ENCODE measurements around the gene ZFAND6.

The ZFAND6 gene

DNA sequence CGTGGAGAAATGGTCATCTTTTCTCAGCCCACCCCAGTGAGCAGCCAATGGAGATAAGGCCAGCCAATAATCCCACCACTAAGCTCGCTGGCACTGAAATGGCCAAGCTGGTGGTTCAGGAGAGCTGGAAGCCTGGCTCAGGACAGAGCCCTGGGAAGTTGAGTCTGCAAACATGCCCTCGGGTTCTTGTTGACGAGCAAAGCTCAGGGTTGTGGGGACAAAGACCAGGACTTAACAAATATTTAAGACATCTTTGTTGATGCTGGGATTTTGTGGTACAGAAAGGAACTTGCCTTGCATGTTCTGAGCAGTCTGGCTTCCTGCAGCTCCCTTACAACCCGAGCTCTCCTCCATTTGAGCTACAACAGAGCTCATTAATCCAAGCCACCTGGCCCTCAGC lies 97.7 kb downstream of the ZFAND6 start:
- Histone ChIP-seq H4K91ac (ENCODE audit: low read depth, low read length) (no peak overlapping the region), H3K9me3 (ENCODE audit: insufficient read depth, low read depth, low read length) (no peaks in the 10 kb centered on the region), H2BK120ac (ENCODE audit: insufficient read depth, low read length, poor library complexity) (no peak overlapping the region), H3K27me3 (ENCODE audit: insufficient read depth, low read length) (no peaks in the 10 kb centered on the region), H3K23ac (ENCODE audit: low read length) (no peak overlapping the region), H3K4me3 (ENCODE audit: low read depth, low read length) (no peak overlapping the region), H3K4me2 (ENCODE audit: low read length) (no peak overlapping the region), H4K12ac (ENCODE audit: low read depth, low read length) (no peak overlapping the region), H3K4ac (ENCODE audit: low read depth, low read length) (no peak overlapping the region), H2BK12ac (ENCODE audit: low read length) (peak overlapping the region; percentile 6), H3K79me1 (ENCODE audit: low read length) (peaks cover 3% of the 10 kb centered on the region), H3K9ac (ENCODE audit: low read length) (no peak overlapping the region), H4K8ac (ENCODE audit: low read depth, low read length) (no peak overlapping the region), H3K36me3 (ENCODE audit: control insufficient read depth in 1 of 2, insufficient read depth in 2 of 2, low read length in 2 of 2) (peaks cover 0 to 3% of the 10 kb centered on the region in 2 experiments), H2AK5ac (ENCODE audit: low read length) (no peak overlapping the region), H3K4me1 (ENCODE audit: control insufficient read depth in 1 of 2, insufficient read depth in 2 of 2, low read length in 2 of 2) (peaks cover 11 to 28% of the 10 kb centered on the region in 2 experiments), H3K18ac (ENCODE audit: low read length) (no peak overlapping the region), H3K27ac (ENCODE audit: low read depth, low read length) (no peak overlapping the region), H3K79me2 (ENCODE audit: control insufficient read depth, insufficient read depth, low read length, poor library complexity) (no peaks in the 10 kb centered on the region), H2AFZ (ENCODE audit: insufficient read depth, low read length, poor library complexity) (no peak overlapping the region), H3K14ac (ENCODE audit: low read length) (no peak overlapping the region), H2BK5ac (ENCODE audit: low read depth, low read length, poor library complexity) (no peak overlapping the region)
- no peak for DNase-seq
- WGBS (ENCODE audit: extremely low coverage, insufficient coverage, insufficient read length), result no CpG with 5 or more reads among the region's 5 CpGs

DNA sequence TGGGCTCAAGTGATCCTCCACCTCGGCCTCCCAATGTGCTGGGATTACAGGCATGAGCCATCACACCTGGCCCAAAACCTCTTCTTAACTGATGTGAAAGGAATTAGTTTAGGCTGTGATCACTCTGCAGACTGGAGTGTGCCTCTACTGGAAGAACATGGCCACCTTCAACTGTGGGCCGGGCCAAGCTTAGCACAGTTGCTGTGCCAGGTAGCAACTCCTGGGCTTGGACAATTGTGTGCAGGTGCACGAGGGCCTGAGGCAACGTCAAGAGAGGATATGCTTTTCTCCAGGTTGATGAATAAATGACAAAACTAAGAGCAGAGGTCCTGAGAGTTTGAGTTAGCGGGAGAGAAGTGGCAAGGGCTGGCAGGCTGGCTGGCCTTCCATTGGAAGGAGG lies 99.8 kb downstream of the ZFAND6 start:
- no peak overlapping the region for H2BK5ac ChIP-seq (ENCODE audit: low read depth, low read length, poor library complexity)
- H3K36me3 ChIP-seq (ENCODE audit: control insufficient read depth in 1 of 2, insufficient read depth in 2 of 2, low read length in 2 of 2), result peaks cover 0 to 3% of the 10 kb centered on the region in 2 experiments
- no peak overlapping the region for H2AK5ac ChIP-seq (ENCODE audit: low read length)
- H3K4me3 ChIP-seq (ENCODE audit: low read depth, low read length), result no peak overlapping the region
- no peaks in the 10 kb centered on the region for H3K9me3 ChIP-seq (ENCODE audit: insufficient read depth, low read depth, low read length)
- H4K12ac ChIP-seq (ENCODE audit: low read depth, low read length), result no peak overlapping the region
- H2AFZ ChIP-seq (ENCODE audit: insufficient read depth, low read length, poor library complexity), result no peak overlapping the region
- no peaks in the 10 kb centered on the region for H3K27me3 ChIP-seq (ENCODE audit: insufficient read depth, low read length)
- DNase-seq, result no peak
- no peak overlapping the region for H3K23ac ChIP-seq (ENCODE audit: low read length)
- H3K79me2 ChIP-seq (ENCODE audit: control insufficient read depth, insufficient read depth, low read length, poor library complexity), result no peaks in the 10 kb centered on the region
- no peak overlapping the region for H3K14ac ChIP-seq (ENCODE audit: low read length)
- H2BK12ac ChIP-seq (ENCODE audit: low read length), result no peak overlapping the region
- WGBS (ENCODE audit: extremely low coverage, insufficient coverage, insufficient read length), result no CpG with 5 or more reads among the region's 5 CpGs
- H3K27ac ChIP-seq (ENCODE audit: low read depth, low read length), result no peak overlapping the region
- H2BK120ac ChIP-seq (ENCODE audit: insufficient read depth, low read length, poor library complexity), result no peak overlapping the region
- no peak overlapping the region for H3K9ac ChIP-seq (ENCODE audit: low read length)
- H3K18ac ChIP-seq (ENCODE audit: low read length), result no peak overlapping the region
- no peak overlapping the region for H4K91ac ChIP-seq (ENCODE audit: low read depth, low read length)
- H3K4me2 ChIP-seq (ENCODE audit: low read length), result no peak overlapping the region
- no peaks in the 10 kb centered on the region for H3K79me1 ChIP-seq (ENCODE audit: low read length)
- no peak overlapping the region for H4K8ac ChIP-seq (ENCODE audit: low read depth, low read length)
- H3K4ac ChIP-seq (ENCODE audit: low read depth, low read length), result no peak overlapping the region
- peaks cover 9 to 24% of the 10 kb centered on the region in 2 experiments for H3K4me1 ChIP-seq (ENCODE audit: control insufficient read depth in 1 of 2, insufficient read depth in 2 of 2, low read length in 2 of 2)

DNA sequence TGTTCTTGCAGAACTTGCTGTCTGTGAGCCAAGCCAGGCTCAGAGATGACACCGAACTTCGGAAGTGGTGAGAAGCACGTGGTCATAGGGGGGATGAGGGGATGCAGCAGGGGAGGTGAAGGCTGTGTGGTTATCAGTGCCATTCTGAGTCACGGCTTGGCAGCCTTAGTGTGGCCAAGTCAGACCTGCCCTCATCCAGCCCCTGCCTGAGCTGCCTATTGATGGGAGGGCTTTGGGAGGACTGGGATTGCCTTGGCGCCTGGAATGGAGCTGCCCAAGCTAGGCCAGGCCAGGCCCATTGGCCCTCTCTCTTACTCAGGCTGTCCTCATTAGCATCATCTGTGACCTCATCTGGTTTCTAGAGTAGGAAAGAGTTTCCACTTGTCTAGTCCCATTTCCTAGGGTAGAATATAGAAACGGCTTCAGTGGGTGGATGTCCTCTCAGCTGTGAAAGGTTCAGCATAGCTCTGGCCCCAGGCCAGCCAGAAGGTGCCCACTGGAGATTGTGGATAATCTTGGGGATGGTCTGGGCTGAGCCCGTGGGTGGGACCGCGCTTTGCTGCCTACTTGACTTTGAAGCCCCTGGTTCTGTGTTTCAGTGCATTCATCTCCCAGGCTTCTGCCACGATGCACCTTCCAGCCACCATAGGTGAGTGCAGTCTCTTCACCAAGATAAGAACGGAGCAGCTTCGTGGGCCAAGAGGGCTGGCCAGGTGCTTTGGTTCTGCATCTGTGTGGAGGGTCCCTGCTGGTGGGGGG lies 100.5 kb downstream of the ZFAND6 start:
- Histone ChIP-seq H3K9me3 (ENCODE audit: insufficient read depth, low read depth, low read length) (no peaks in the 10 kb centered on the region), H3K18ac (ENCODE audit: low read length) (no peak overlapping the region), H4K91ac (ENCODE audit: low read depth, low read length) (no peak overlapping the region), H3K27me3 (ENCODE audit: insufficient read depth, low read length) (no peaks in the 10 kb centered on the region), H4K12ac (ENCODE audit: low read depth, low read length) (no peak overlapping the region), H4K8ac (ENCODE audit: low read depth, low read length) (no peak overlapping the region), H3K4me2 (ENCODE audit: low read length) (no peak overlapping the region), H2BK12ac (ENCODE audit: low read length) (no peak overlapping the region), H3K9ac (ENCODE audit: low read length) (no peak overlapping the region), H3K36me3 (ENCODE audit: control insufficient read depth in 1 of 2, insufficient read depth in 2 of 2, low read length in 2 of 2) (peaks cover 0 to 3% of the 10 kb centered on the region in 2 experiments), H3K4me3 (ENCODE audit: low read depth, low read length) (no peak overlapping the region), H3K23ac (ENCODE audit: low read length) (no peak overlapping the region), H2BK120ac (ENCODE audit: insufficient read depth, low read length, poor library complexity) (no peak overlapping the region), H3K14ac (ENCODE audit: low read length) (no peak overlapping the region), H3K79me1 (ENCODE audit: low read length) (no peaks in the 10 kb centered on the region), H2AK5ac (ENCODE audit: low read length) (peak overlapping the region; percentile 15), H2BK5ac (ENCODE audit: low read depth, low read length, poor library complexity) (no peak overlapping the region), H3K79me2 (ENCODE audit: control insufficient read depth, insufficient read depth, low read length, poor library complexity) (no peaks in the 10 kb centered on the region), H3K27ac (ENCODE audit: low read depth, low read length) (no peak overlapping the region), H2AFZ (ENCODE audit: insufficient read depth, low read length, poor library complexity) (no peak overlapping the region), H3K4me1 (ENCODE audit: control insufficient read depth in 1 of 2, insufficient read depth in 2 of 2, low read length in 2 of 2) (peaks cover 9 to 21% of the 10 kb centered on the region in 2 experiments), H3K4ac (ENCODE audit: low read depth, low read length) (no peak overlapping the region)
- no CpG with 5 or more reads among the region's 12 CpGs for WGBS (ENCODE audit: extremely low coverage, insufficient coverage, insufficient read length)
- DNase-seq, result no peak

DNA sequence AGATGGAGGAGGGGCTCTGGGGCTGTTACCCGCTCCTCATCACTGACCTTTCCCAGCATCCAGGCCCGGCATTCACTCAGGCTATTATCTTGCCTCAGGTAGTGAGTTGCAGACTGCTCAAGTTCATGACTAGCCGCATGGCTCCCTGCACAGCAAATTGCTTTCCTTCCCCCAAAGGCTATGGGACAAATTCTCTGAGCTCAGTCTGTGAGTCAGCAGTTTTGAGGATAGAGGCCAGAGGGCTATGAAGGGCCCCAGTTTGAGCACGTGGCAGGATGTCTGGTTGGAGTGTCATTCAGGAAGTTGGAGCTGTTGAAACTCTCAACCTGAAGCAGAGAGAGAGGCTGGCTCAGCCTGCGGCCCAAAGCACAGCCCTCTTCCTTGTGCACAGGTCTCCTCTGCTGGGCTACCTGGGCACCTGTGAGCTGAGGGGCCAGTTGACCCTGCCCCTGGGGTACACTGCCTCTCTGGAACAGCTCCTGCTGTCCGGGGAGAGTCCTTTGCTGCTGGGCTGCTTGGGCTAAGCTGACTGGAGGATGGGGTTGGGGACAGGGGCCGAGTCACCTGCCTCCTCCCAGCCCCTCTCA lies 101.2 kb downstream of the ZFAND6 start:
- WGBS (ENCODE audit: extremely low coverage, insufficient coverage, insufficient read length), result no CpG with 5 or more reads among the region's 7 CpGs

More for the DNA sequence above, 101.2 kb downstream of the ZFAND6 start:
- Histone ChIP-seq H3K4me2 (ENCODE audit: low read length) (no peak overlapping the region), H2BK120ac (ENCODE audit: insufficient read depth, low read length, poor library complexity) (no peak overlapping the region), H3K18ac (ENCODE audit: low read length) (no peak overlapping the region), H3K4me3 (ENCODE audit: low read depth, low read length) (no peak overlapping the region), H3K4ac (ENCODE audit: low read depth, low read length) (no peak overlapping the region), H3K79me2 (ENCODE audit: control insufficient read depth, insufficient read depth, low read length, poor library complexity) (no peaks in the 10 kb centered on the region), H3K9me3 (ENCODE audit: insufficient read depth, low read depth, low read length) (no peaks in the 10 kb centered on the region), H3K23ac (ENCODE audit: low read length) (no peak overlapping the region), H3K79me1 (ENCODE audit: low read length) (no peaks in the 10 kb centered on the region), H3K36me3 (ENCODE audit: control insufficient read depth in 1 of 2, insufficient read depth in 2 of 2, low read length in 2 of 2) (peaks cover 0 to 3% of the 10 kb centered on the region in 2 experiments), H3K27me3 (ENCODE audit: insufficient read depth, low read length) (no peaks in the 10 kb centered on the region), H4K91ac (ENCODE audit: low read depth, low read length) (no peak overlapping the region), H3K27ac (ENCODE audit: low read depth, low read length) (no peak overlapping the region), H2BK12ac (ENCODE audit: low read length) (peak overlapping the region; percentile 19), H4K8ac (ENCODE audit: low read depth, low read length) (no peak overlapping the region), H2AFZ (ENCODE audit: insufficient read depth, low read length, poor library complexity) (no peak overlapping the region), H3K14ac (ENCODE audit: low read length) (peak overlapping the region; percentile 23), H3K4me1 (ENCODE audit: control insufficient read depth in 1 of 2, insufficient read depth in 2 of 2, low read length in 2 of 2) (peaks cover 9 to 16% of the 10 kb centered on the region in 2 experiments), H2BK5ac (ENCODE audit: low read depth, low read length, poor library complexity) (no peak overlapping the region), H3K9ac (ENCODE audit: low read length) (no peak overlapping the region), H2AK5ac (ENCODE audit: low read length) (peak overlapping the region; percentile 13), H4K12ac (ENCODE audit: low read depth, low read length) (no peak overlapping the region)
- peak; percentile 70 to 71 for DNase-seq
